Measurements from ENCODE around the gene OSCP1. TPM values are rescaled to one million over a fixed set of nuclear protein-coding genes. Genes with fewer than 3 reads are reported as not detected.

The OSCP1 gene
- total and polyA plus RNA-seq, 12 donors: 2.1 to 9.6 (median 7.7) TPM

- TF ChIP-seq, protein P1, sequence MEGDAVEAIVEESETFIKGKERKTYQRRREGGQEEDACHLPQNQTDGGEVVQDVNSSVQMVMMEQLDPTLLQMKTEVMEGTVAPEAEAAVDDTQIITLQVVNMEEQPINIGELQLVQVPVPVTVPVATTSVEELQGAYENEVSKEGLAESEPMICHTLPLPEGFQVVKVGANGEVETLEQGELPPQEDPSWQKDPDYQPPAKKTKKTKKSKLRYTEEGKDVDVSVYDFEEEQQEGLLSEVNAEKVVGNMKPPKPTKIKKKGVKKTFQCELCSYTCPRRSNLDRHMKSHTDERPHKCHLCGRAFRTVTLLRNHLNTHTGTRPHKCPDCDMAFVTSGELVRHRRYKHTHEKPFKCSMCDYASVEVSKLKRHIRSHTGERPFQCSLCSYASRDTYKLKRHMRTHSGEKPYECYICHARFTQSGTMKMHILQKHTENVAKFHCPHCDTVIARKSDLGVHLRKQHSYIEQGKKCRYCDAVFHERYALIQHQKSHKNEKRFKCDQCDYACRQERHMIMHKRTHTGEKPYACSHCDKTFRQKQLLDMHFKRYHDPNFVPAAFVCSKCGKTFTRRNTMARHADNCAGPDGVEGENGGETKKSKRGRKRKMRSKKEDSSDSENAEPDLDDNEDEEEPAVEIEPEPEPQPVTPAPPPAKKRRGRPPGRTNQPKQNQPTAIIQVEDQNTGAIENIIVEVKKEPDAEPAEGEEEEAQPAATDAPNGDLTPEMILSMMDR (IDR thresholded peaks at IDR 0.05): no peak
- ATAC-seq: peak in 1 of 8 donors; percentile 54
- Histone ChIP-seq H3K4me3 (no peak overlapping the region), H3K27me3 (no peaks in the 10 kb centered on the region), H3K4me1 (no peaks in the 10 kb centered on the region), H3K27ac (no peak overlapping the region), H3K9me3 (no peaks in the 10 kb centered on the region), H3K36me3 (peaks cover 0 to 3% (median 0%) of the 10 kb centered on the region in 9 donors)
- intact Hi-C loops (cut with DNase I): loop anchor here in 3 of 10 donors (10.0 kb wide), 2 partner anchors 107 to 277 kb away; partner anchors contain the start of gene SH3D21 (in 2 of the 3)
- DNase-seq: no peak
- 64 to 65% methylated on average over 11 of the region's 11 CpGs for WGBS, 2 donors
These were observed 38.3 kb downstream of the OSCP1 start for GRCh38 chr1:36411674-36412648.

DNA sequence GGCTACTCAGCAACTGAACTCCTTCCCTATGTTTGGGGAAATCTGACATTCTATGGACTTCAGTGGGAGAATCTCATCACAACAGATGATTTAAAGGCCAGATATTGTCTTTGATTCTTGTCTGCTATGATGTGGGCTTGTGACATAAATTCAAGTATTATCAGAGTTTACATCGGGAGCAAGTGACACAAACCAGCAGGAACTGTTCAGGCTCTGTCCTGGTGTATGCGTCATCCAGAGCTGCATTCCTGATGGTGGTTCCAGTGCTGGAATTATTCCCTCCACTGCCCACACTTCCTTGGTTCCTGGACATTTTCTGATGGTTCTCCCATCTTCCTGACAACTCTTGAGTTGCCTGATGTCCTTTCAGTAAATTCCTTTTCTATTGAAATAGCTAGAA is 41.8 kb downstream of the OSCP1 start:
- Histone ChIP-seq H3K4me3 (no peak overlapping the region), H3K36me3 (peaks cover 0 to 3% (median 0%) of the 10 kb centered on the region in 9 donors), H3K27me3 (no peaks in the 10 kb centered on the region), H3K4me1 (no peaks in the 10 kb centered on the region), H3K27ac (no peak overlapping the region), H3K9me3 (no peaks in the 10 kb centered on the region)
- intact Hi-C loops (cut with DNase I): loop anchor here in 1 of 10 donors (5.0 kb wide), 1 partner anchor 61 kb away; no protein-coding TSS in a partner anchor
- ATAC-seq (no peak), DNase-seq (no peak)
- 56 to 69% methylated on average over 2 of the region's 2 CpGs for WGBS, 2 donors
- TF ChIP-seq, protein P1 (IDR thresholded peaks at IDR 0.05): no peak

- Histone ChIP-seq H3K9me3 (no peaks in the 10 kb centered on the region), H3K4me1 (peaks cover 0 to 3% (median 0%) of the 10 kb centered on the region in 9 donors), H3K4me3 (no peak overlapping the region), H3K27ac (no peak overlapping the region), H3K36me3 (peaks cover 0 to 3% (median 0%) of the 10 kb centered on the region in 9 donors), H3K27me3 (no peaks in the 10 kb centered on the region)
- TF ChIP-seq, protein P1 (IDR thresholded peaks at IDR 0.05): no peak
- DNase-seq (no peak), ATAC-seq (no peak)
- intact Hi-C loops (cut with DNase I): loop anchor here in 1 of 10 donors (5.0 kb wide), 1 partner anchor 59 kb away; no protein-coding TSS in a partner anchor
- 91 to 97% methylated on average over 1 of the region's 1 CpG for WGBS, 2 donors
These were observed 43.8 kb downstream of the OSCP1 start for GRCh38 chr1:36406440-36406839.

- TF ChIP-seq, protein P1 (IDR thresholded peaks at IDR 0.05): no peak
- H3K36me3 ChIP-seq: peaks cover 0 to under 1% (median 0%) of the 10 kb centered on the region in 9 donors
- no peak overlapping the region for H3K4me3 ChIP-seq
- peaks cover 0 to 21% (median 5%) of the 10 kb centered on the region in 9 donors for H3K4me1 ChIP-seq
- H3K27me3 ChIP-seq: no peaks in the 10 kb centered on the region
- ATAC-seq: no peak
- 91 to 96% methylated on average over 4 of the region's 4 CpGs for WGBS, 2 donors
- intact Hi-C loops (cut with DNase I): no loop called here
- no peak for DNase-seq
- H3K27ac ChIP-seq: no peak overlapping the region
- H3K9me3 ChIP-seq: no peaks in the 10 kb centered on the region
These were observed 47.8 kb downstream of the OSCP1 start for GRCh38 chr1:36402504-36402890.
